MCF 10A (cell line): ENCODE measurements around the gene CPSF3. TPM values are rescaled to one million over a fixed set of nuclear protein-coding genes. Genes with fewer than 3 reads are reported as not detected.

ENCODE experiments used
- BruUV-seq: library from RNA; stranded (reverse); fragments of 400-500 nt; replicated peaks from 2 replicates; lab custom pipeline; 2021; lab: Mats Ljungman, UMichigan
- CTCF ChIA-PET: fragments of 300-600 bp; sonication (Branson Sonifier 250); formaldehyde crosslinking; extraction: SDS; loops from one replicate; lab custom pipeline; 2021; ENCODE audit warnings: antibody characterized with exemption, inconsistent platforms; lab: Yijun Ruan, JAX
- POLR2A ChIA-PET: fragments of 300-600, 350-650 bp; sonication (Branson Sonifier 250); formaldehyde crosslinking; extraction: SDS; loops from one replicate; lab custom pipeline; 2020; ENCODE audit warnings: antibody characterized with exemption, inconsistent platforms; lab: Yijun Ruan, JAX
- DNase-seq: peaks from one replicate; pipeline ENCODE4 v3.0.0-alpha.2; 2018; ENCODE audit not compliant: unreplicated experiment
- H3K27ac Mint-ChIP-seq: one replicate; pipeline ENCODE4 v1.8.0; 2022; ENCODE audit warnings: mild to moderate bottlenecking, low read depth, mixed read lengths; ENCODE audit not compliant: unreplicated experiment
- H3K27me3 Mint-ChIP-seq: one replicate; pipeline ENCODE4 v1.8.0; 2022; ENCODE audit warnings: mixed read lengths; ENCODE audit not compliant: insufficient read depth, unreplicated experiment
- H3K36me3 Mint-ChIP-seq: one replicate; pipeline ENCODE4 v1.8.0; 2022; ENCODE audit warnings: mild to moderate bottlenecking, moderate library complexity, mixed read lengths; ENCODE audit not compliant: insufficient read depth, unreplicated experiment
- H3K4me1 Mint-ChIP-seq: one replicate; pipeline ENCODE4 v1.8.0; 2022; ENCODE audit warnings: mixed read lengths; ENCODE audit not compliant: insufficient read depth, unreplicated experiment
- H3K4me3 Mint-ChIP-seq: one replicate; pipeline ENCODE4 v1.8.0; 2022; ENCODE audit warnings: mild to moderate bottlenecking, moderate library complexity, mixed read lengths; ENCODE audit not compliant: unreplicated experiment
- H3K9me3 Mint-ChIP-seq: one replicate; pipeline ENCODE4 v1.8.0; 2022; ENCODE audit warnings: mixed read lengths; ENCODE audit not compliant: unreplicated experiment
- CTCF ChIP-seq: fragments of 200-600 bp; IDR thresholded peaks from one replicate; pipeline ENCODE4 v1.8.0; 2022; ENCODE audit warnings: antibody characterized with exemption, mild to moderate bottlenecking; ENCODE audit not compliant: unreplicated experiment
- intact Hi-C: fragments of 100-400 bp; cut with micrococcal nuclease; formaldehyde crosslinking; loops from 2 replicates; pipeline ENCODE4 v1.14.1; 2022
- total RNA-seq: library from RNA; stranded (reverse); gene quantifications from 2 replicates; pipeline ENCODE4 v1.2.3, GENCODE V29; 2022

Gene CPSF3
- total RNA-seq, 1 experiment from 2014 or later = 51.0 TPM

GRCh38 chr2:9443526-9443925 lies 20.1 kb downstream of the CPSF3 start:
- intact Hi-C loops = no loop called here
- Mint-ChIP-seq H3K4me1 (no peaks in the 10 kb centered on the region), H3K36me3 (peaks cover 66% of the 10 kb centered on the region), H3K4me3 (no peak overlapping the region), H3K27me3 (no peaks in the 10 kb centered on the region), H3K9me3 (no peaks in the 10 kb centered on the region), H3K27ac (no peak overlapping the region)
- no peak for DNase-seq
- no peak for TF ChIP-seq CTCF
- ChIA-PET POLR2A (interaction anchor here (1.1 kb wide), 1 partner anchor 9 kb away, joined by 5 read pairs; no protein-coding TSS in a partner anchor), CTCF (no interaction called here)
- no TSS peak for BruUV-seq

- CTCF ChIA-PET = no interaction called here
- POLR2A ChIA-PET = interaction anchor here (0.7 kb wide), 1 partner anchor 15 kb away, joined by 3 read pairs; no protein-coding TSS in a partner anchor
- Mint-ChIP-seq H3K27me3 (no peaks in the 10 kb centered on the region), H3K36me3 (peaks cover 65% of the 10 kb centered on the region), H3K4me1 (no peaks in the 10 kb centered on the region), H3K27ac (no peak overlapping the region), H3K9me3 (no peaks in the 10 kb centered on the region), H3K4me3 (no peak overlapping the region)
- TF ChIP-seq CTCF = no peak
- intact Hi-C loops = no loop called here
- no peak for DNase-seq
- BruUV-seq = no TSS peak
Measured at GRCh38 chr2:9445089-9445488, 21.6 kb downstream of the CPSF3 start.

GRCh38 chr2:9451231-9451630 lies 27.8 kb downstream of the CPSF3 start:
- no peak overlapping the region for H3K27ac Mint-ChIP-seq
- no peaks in the 10 kb centered on the region for H3K27me3 Mint-ChIP-seq
- no TSS peak for BruUV-seq
- H3K4me3 Mint-ChIP-seq = no peak overlapping the region
- no peak for DNase-seq
- no peaks in the 10 kb centered on the region for H3K9me3 Mint-ChIP-seq
- H3K4me1 Mint-ChIP-seq = no peaks in the 10 kb centered on the region
- H3K36me3 Mint-ChIP-seq = peaks cover 65% of the 10 kb centered on the region
- ChIA-PET POLR2A (no interaction called here), CTCF (no interaction called here)
- no peak for TF ChIP-seq CTCF
- intact Hi-C loops = no loop called here

GRCh38 chr2:9460441-9461017 lies 37.1 kb downstream of the CPSF3 start:
- H3K4me3 Mint-ChIP-seq = no peak overlapping the region
- no peaks in the 10 kb centered on the region for H3K4me1 Mint-ChIP-seq
- intact Hi-C loops = no loop called here
- CTCF ChIA-PET = interaction anchor here (0.7 kb wide), 1 partner anchor 14 kb away, joined by 4 read pairs; no protein-coding TSS in a partner anchor
- H3K27ac Mint-ChIP-seq = no peak overlapping the region
- peaks cover 75% of the 10 kb centered on the region for H3K36me3 Mint-ChIP-seq
- no peak for DNase-seq
- no TSS peak for BruUV-seq
- no peaks in the 10 kb centered on the region for H3K9me3 Mint-ChIP-seq
- no peaks in the 10 kb centered on the region for H3K27me3 Mint-ChIP-seq
- POLR2A ChIA-PET = no interaction called here
- TF ChIP-seq CTCF = no peak
